ENCODE measurements around the gene CD47.

DNA sequence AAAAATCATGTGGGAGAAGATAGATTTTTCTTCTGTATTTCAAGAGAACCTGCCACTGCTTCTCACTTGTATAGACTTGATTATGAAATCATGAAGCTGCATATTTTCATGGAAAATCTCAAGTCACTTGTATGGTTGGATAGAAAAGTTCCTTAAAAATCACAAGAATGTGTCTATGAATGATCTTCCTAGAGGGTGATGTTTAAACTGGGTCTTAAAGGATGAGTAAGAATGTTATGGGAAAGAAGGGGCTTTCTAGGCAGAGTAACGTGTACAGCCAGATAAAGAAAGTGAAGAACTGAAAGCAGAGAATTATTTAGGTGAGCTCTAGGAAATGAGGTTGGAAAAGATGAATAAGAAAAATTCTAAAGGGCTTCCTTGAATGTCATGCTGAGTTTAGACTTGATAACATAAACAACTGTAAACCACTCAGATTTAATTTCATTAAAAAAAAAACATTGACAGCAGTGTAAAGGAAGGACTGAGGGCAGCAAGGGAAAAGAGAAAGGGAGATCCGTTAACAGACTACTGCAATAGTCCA, 5.0 kb downstream of the CD47 start:
- TF ChIP-seq, protein P1, sequence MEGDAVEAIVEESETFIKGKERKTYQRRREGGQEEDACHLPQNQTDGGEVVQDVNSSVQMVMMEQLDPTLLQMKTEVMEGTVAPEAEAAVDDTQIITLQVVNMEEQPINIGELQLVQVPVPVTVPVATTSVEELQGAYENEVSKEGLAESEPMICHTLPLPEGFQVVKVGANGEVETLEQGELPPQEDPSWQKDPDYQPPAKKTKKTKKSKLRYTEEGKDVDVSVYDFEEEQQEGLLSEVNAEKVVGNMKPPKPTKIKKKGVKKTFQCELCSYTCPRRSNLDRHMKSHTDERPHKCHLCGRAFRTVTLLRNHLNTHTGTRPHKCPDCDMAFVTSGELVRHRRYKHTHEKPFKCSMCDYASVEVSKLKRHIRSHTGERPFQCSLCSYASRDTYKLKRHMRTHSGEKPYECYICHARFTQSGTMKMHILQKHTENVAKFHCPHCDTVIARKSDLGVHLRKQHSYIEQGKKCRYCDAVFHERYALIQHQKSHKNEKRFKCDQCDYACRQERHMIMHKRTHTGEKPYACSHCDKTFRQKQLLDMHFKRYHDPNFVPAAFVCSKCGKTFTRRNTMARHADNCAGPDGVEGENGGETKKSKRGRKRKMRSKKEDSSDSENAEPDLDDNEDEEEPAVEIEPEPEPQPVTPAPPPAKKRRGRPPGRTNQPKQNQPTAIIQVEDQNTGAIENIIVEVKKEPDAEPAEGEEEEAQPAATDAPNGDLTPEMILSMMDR (conservative IDR thresholded peaks at IDR 0.05; ENCODE audit: low read depth, low read length), result no peak
- TF ChIP-seq, protein P2, sequence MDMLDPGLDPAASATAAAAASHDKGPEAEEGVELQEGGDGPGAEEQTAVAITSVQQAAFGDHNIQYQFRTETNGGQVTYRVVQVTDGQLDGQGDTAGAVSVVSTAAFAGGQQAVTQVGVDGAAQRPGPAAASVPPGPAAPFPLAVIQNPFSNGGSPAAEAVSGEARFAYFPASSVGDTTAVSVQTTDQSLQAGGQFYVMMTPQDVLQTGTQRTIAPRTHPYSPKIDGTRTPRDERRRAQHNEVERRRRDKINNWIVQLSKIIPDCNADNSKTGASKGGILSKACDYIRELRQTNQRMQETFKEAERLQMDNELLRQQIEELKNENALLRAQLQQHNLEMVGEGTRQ (IDR thresholded peaks at IDR 0.05; ENCODE audit: low read depth, low read length), result no peak
- no peak for TF ChIP-seq POLR2A (IDR thresholded peaks at IDR 0.05; ENCODE audit: low read depth, low read length)
- TF ChIP-seq CHD1 (IDR thresholded peaks at IDR 0.05; ENCODE audit: low read depth, low read length), result no peak
- no peak for TF ChIP-seq CEBPB (IDR thresholded peaks at IDR 0.05; ENCODE audit: low read depth, low read length)
- no peak for TF ChIP-seq RFX5 (IDR thresholded peaks at IDR 0.05; ENCODE audit: low read depth, low read length)
- no peak for TF ChIP-seq MXI1 (IDR thresholded peaks at IDR 0.05; ENCODE audit: borderline replicate concordance, low read depth, low read length)
- no peak for TF ChIP-seq RAD21 (IDR thresholded peaks at IDR 0.05; ENCODE audit: low read length)
- TF ChIP-seq, protein P3, sequence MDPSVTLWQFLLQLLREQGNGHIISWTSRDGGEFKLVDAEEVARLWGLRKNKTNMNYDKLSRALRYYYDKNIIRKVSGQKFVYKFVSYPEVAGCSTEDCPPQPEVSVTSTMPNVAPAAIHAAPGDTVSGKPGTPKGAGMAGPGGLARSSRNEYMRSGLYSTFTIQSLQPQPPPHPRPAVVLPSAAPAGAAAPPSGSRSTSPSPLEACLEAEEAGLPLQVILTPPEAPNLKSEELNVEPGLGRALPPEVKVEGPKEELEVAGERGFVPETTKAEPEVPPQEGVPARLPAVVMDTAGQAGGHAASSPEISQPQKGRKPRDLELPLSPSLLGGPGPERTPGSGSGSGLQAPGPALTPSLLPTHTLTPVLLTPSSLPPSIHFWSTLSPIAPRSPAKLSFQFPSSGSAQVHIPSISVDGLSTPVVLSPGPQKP (IDR thresholded peaks at IDR 0.05; ENCODE audit: borderline replicate concordance, low read depth, low read length), result no peak
- TF ChIP-seq MAZ (IDR thresholded peaks at IDR 0.05; ENCODE audit: borderline replicate concordance, low read depth, low read length), result no peak

All from IMR-90 (cell line).